Measurements from ENCODE around the gene CEP76. TPM values are rescaled to one million over a fixed set of nuclear protein-coding genes. Genes with fewer than 3 reads are reported as not detected.

Gene CEP76
- total RNA-seq, 4 donors from 2014 or later: 8.2 to 10.9 (median 9.5) TPM

- DNase-seq (ENCODE audit: low spot score) (no peak), ATAC-seq (ENCODE audit: low FRiP score) (peak; percentile 81)
- no peak for TF ChIP-seq CTCF (IDR thresholded peaks at IDR 0.05)
Observed at GRCh38 chr18:12656938-12657683, 45.4 kb downstream of the CEP76 start.

GRCh38 chr18:12656605-12656937, 46.0 kb downstream of the CEP76 start:
- DNase-seq (ENCODE audit: low spot score) (no peak), ATAC-seq (ENCODE audit: low FRiP score) (no peak)
- TF ChIP-seq CTCF (IDR thresholded peaks at IDR 0.05): no peak

GRCh38 chr18:12654971-12655370, 47.6 kb downstream of the CEP76 start:
- no peak for ATAC-seq (ENCODE audit: low FRiP score)
- no peak for DNase-seq (ENCODE audit: low spot score)
- TF ChIP-seq CTCF (IDR thresholded peaks at IDR 0.05): no peak

- ATAC-seq (ENCODE audit: low FRiP score) (no peak), DNase-seq (ENCODE audit: low spot score) (no peak)
- no peak for TF ChIP-seq CTCF (IDR thresholded peaks at IDR 0.05)
Observed at GRCh38 chr18:12652861-12653401, 49.6 kb downstream of the CEP76 start.

- no peak for TF ChIP-seq CTCF (IDR thresholded peaks at IDR 0.05)
- ATAC-seq (ENCODE audit: low FRiP score) (no peak), DNase-seq (ENCODE audit: low spot score) (no peak)
Observed at GRCh38 chr18:12651651-12652050, 50.9 kb downstream of the CEP76 start.

GRCh38 chr18:12647773-12648172, 54.8 kb downstream of the CEP76 start:
- ATAC-seq (ENCODE audit: low FRiP score): no peak
- DNase-seq (ENCODE audit: low spot score): no peak
- TF ChIP-seq CTCF (IDR thresholded peaks at IDR 0.05): no peak

- no peak for TF ChIP-seq CTCF (IDR thresholded peaks at IDR 0.05)
- DNase-seq (ENCODE audit: low spot score): no peak
- ATAC-seq (ENCODE audit: low FRiP score): no peak
Observed at GRCh38 chr18:12645751-12646203, 56.7 kb downstream of the CEP76 start.

Measured in omental fat pad (tissue), 4 donors.